ENCODE results near the gene HOXA11. TPM values are rescaled to one million over a fixed set of nuclear protein-coding genes. Genes with fewer than 3 reads are reported as not detected.
A peak's percentile ranks its signal among the peaks of the same experiment; 100 is the strongest.

Gene HOXA11
- polyA plus RNA-seq, 1 of the 3 experiments (the other 2 are of a cell fraction), result not detected

DNA sequence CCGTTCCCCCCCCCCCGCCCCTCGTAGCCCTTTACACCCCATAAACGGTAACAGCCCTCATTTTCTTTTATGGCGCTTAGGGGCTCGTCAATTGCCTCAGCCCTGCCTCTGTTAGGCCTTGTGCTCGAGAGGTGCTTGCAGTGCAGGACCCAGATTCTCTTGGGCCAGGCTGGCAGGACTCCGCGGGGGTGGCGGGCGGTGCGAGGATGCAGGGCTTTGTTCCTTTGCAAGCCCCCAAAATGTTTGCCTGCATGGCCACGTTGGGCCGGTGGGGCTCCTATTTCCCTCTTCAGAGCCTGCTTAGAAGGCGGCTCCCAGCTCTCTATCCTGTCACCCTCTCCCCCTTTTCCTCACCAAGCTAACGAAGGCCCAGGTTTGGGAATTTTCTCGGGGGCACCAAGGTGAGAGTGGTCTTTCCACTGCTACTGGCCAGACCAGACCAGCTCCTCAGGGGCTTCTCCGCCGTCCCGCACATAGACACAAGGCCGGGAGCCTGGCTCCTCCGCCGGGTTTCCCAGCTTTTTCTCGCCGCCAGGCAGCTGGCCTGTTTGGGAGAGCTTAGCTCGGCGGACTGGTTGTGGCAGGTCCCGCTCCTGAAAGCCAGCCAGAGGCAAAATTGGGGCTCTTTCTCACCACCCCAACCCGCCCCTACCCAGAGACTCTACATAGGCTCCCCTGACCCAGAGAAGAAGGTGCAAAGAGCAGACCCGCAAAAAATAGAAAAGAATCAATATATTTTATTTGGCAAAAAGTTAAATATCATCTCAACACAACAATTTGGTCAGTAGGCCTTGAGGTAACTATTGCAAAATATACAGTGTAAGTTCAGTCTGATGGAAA is 23.1 kb downstream of the HOXA11 start:
- no peaks in the 10 kb centered on the region for H4K20me1 ChIP-seq (ENCODE audit: insufficient read depth)
- ChIA-PET POLR2A (no interaction called here), CTCF (interaction anchor here (0.6 to 12.1 kb wide), 31 partner anchors 13 to 1269 kb away, joined by 3 to 270 read pairs (median 5); partner anchors contain the start of genes HIBADH, HOXA10, HOXA3 and HOXA5)
- no peaks in the 10 kb centered on the region for H3K36me3 ChIP-seq (replicated peaks in 1 of 2; ENCODE audit: control insufficient read depth in 1 of 2, insufficient read depth in 2 of 2, low read length in 1 of 2)
- no peak overlapping the region for H3K27ac ChIP-seq (ENCODE audit: low read depth in 2 of 2, low read length in 1 of 2)
- H3K9me2 ChIP-seq, result no peaks in the 10 kb centered on the region
- H3K27me3 ChIP-seq (ENCODE audit: insufficient read depth), result peaks cover 91% of the 10 kb centered on the region
- H3K9me3 ChIP-seq, result no peaks in the 10 kb centered on the region
- no peak for DNase-seq
- H3K4me1 ChIP-seq (ENCODE audit: control insufficient read depth in 1 of 2, insufficient read depth in 2 of 2, low read depth in 1 of 2, low read length in 1 of 2), result peaks cover 0 to 8% of the 10 kb centered on the region in 2 experiments; a peak in 1 of 4 replicates
- peaks cover 10% of the 10 kb centered on the region for H3F3A ChIP-seq (replicated peaks; ENCODE audit: insufficient read depth)
- TF ChIP-seq CHD2 (IDR thresholded peaks at IDR 0.05; ENCODE audit: low read length, partially characterized antibody) (no peak), IRF3 (IDR thresholded peaks at IDR 0.05; ENCODE audit: low read depth, low read length) (no peak), FOXJ3 (CRISPR knock-in tag; IDR thresholded peaks at IDR 0.05) (no peak), GABPA (IDR thresholded peaks at IDR 0.05; ENCODE audit: low read depth) (no peak), RAD21 (IDR thresholded peaks at IDR 0.05; ENCODE audit: low read length) (no peak)
- H3K9ac ChIP-seq, result no peak overlapping the region
- no peak overlapping the region for H2AFZ ChIP-seq (ENCODE audit: low read depth)
- 30% methylated on average over 27 of the region's 30 CpGs for WGBS (ENCODE audit: low lambda C conversion rate)
- peak overlapping the region; percentile 97; the same call in 1 of the 2 replicates for H3K4me2 ChIP-seq
- no peaks in the 10 kb centered on the region for H3K79me2 ChIP-seq (ENCODE audit: insufficient read depth)
- H3K4me3 ChIP-seq (ENCODE audit: low read depth in 2 of 2, low read length in 1 of 2), result no peak overlapping the region

GRCh38 chr7:27161214-27161720 is 23.8 kb downstream of the HOXA11 start:
- H3K9ac ChIP-seq, result no peak overlapping the region
- H3F3A ChIP-seq (replicated peaks; ENCODE audit: insufficient read depth), result peaks cover 10% of the 10 kb centered on the region
- peaks cover 0 to 8% of the 10 kb centered on the region in 2 experiments; a peak in 1 of 4 replicates for H3K4me1 ChIP-seq (ENCODE audit: control insufficient read depth in 1 of 2, insufficient read depth in 2 of 2, low read depth in 1 of 2, low read length in 1 of 2)
- H3K27ac ChIP-seq (ENCODE audit: low read depth in 2 of 2, low read length in 1 of 2), result no peak overlapping the region
- CTCF ChIA-PET, result interaction anchor here (0.6 to 12.1 kb wide), 71 partner anchors 13 to 1274 kb away, joined by 3 to 270 read pairs (median 4); partner anchors contain the start of genes HIBADH, HOXA10, HOXA11 and HOXA3
- H3K4me2 ChIP-seq, result peak overlapping the region; percentile 97
- peaks cover 91% of the 10 kb centered on the region for H3K27me3 ChIP-seq (ENCODE audit: insufficient read depth)
- H3K36me3 ChIP-seq (replicated peaks in 1 of 2; ENCODE audit: control insufficient read depth in 1 of 2, insufficient read depth in 2 of 2, low read length in 1 of 2), result no peaks in the 10 kb centered on the region
- POLR2A ChIA-PET, result interaction anchor here (1.3 kb wide), 1 partner anchor 11 kb away, joined by 3 read pairs; no protein-coding TSS in a partner anchor
- TF ChIP-seq GATA2 (CRISPR knock-in tag; IDR thresholded peaks at IDR 0.05) (no peak), ELF1 (IDR thresholded peaks at IDR 0.05) (no peak), POLR2AphosphoS5 (IDR thresholded peaks at IDR 0.05; ENCODE audit: low read depth, low read length) (no peak)
- TF ChIP-seq, protein P1, sequence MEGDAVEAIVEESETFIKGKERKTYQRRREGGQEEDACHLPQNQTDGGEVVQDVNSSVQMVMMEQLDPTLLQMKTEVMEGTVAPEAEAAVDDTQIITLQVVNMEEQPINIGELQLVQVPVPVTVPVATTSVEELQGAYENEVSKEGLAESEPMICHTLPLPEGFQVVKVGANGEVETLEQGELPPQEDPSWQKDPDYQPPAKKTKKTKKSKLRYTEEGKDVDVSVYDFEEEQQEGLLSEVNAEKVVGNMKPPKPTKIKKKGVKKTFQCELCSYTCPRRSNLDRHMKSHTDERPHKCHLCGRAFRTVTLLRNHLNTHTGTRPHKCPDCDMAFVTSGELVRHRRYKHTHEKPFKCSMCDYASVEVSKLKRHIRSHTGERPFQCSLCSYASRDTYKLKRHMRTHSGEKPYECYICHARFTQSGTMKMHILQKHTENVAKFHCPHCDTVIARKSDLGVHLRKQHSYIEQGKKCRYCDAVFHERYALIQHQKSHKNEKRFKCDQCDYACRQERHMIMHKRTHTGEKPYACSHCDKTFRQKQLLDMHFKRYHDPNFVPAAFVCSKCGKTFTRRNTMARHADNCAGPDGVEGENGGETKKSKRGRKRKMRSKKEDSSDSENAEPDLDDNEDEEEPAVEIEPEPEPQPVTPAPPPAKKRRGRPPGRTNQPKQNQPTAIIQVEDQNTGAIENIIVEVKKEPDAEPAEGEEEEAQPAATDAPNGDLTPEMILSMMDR (IDR thresholded peaks at IDR 0.05), result 0 out of 2 replicates have a peak, but pooled peaks have one; percentile 35
- WGBS (ENCODE audit: low lambda C conversion rate), result 15% methylated on average over 24 of the region's 27 CpGs
- H3K4me3 ChIP-seq (ENCODE audit: low read depth in 2 of 2, low read length in 1 of 2), result peak overlapping the region; percentile 39 to 70
- H3K9me3 ChIP-seq, result no peaks in the 10 kb centered on the region
- no peaks in the 10 kb centered on the region for H3K79me2 ChIP-seq (ENCODE audit: insufficient read depth)
- no peaks in the 10 kb centered on the region for H3K9me2 ChIP-seq
- no peak for DNase-seq
- peak overlapping the region; percentile 99; the same call in 1 of the 2 replicates for H2AFZ ChIP-seq (ENCODE audit: low read depth)
- H4K20me1 ChIP-seq (ENCODE audit: insufficient read depth), result no peaks in the 10 kb centered on the region
